HepG2 (cell line): Measurements from ENCODE around the gene C22orf31. TPM values are rescaled to one million over a fixed set of nuclear protein-coding genes. Genes with fewer than 3 reads are reported as not detected.

ENCODE experiments used
- CBFB ChIP-seq: sonication (generic); formaldehyde crosslinking; IDR thresholded peaks from 2 replicates; pipeline ENCODE4 v1.4.0; 2020; ENCODE audit warnings: missing genetic modification reagents
- CENPT ChIP-seq: sonication (generic); formaldehyde crosslinking; IDR thresholded peaks from 2 replicates; pipeline ENCODE4 v1.8.0; 2022; ENCODE audit warnings: low read depth, mild to moderate bottlenecking, moderate library complexity, missing genetic modification reagents
- FOSL2 ChIP-seq: sonication (generic); formaldehyde crosslinking; IDR thresholded peaks from 2 replicates; pipeline ENCODE4 v1.4.0; 2020; ENCODE audit warnings: missing genetic modification reagents
- GATAD1 ChIP-seq: IDR thresholded peaks from 2 replicates; pipeline ENCODE4 v1.6.1; 2016; ENCODE audit warnings: missing genetic modification reagents, missing compliant biosample characterization
- HDAC1 ChIP-seq: sonication (generic); formaldehyde crosslinking; IDR thresholded peaks from 2 replicates; pipeline ENCODE4 v1.5.1; 2020; ENCODE audit warnings: mild to moderate bottlenecking, missing genetic modification reagents
- KLF9 ChIP-seq: IDR thresholded peaks from 2 replicates; pipeline ENCODE4 v1.6.1; 2016; ENCODE audit warnings: low read depth
- MIXL1 ChIP-seq: IDR thresholded peaks from 2 replicates; pipeline ENCODE4 v1.6.1; 2016
- MLLT10 ChIP-seq: sonication (generic); formaldehyde crosslinking; IDR thresholded peaks from 2 replicates; pipeline ENCODE4 v1.4.0; 2020; ENCODE audit warnings: missing genetic modification reagents
- NFATC3 ChIP-seq: sonication (generic); formaldehyde crosslinking; IDR thresholded peaks from 2 replicates; pipeline ENCODE4 v1.5.1; 2020; ENCODE audit warnings: mild to moderate bottlenecking, missing genetic modification reagents
- NFE2 ChIP-seq: sonication (generic); formaldehyde crosslinking; IDR thresholded peaks from 2 replicates; pipeline ENCODE4 v1.4.0; 2020; ENCODE audit warnings: missing genetic modification reagents
- NFKBIZ ChIP-seq: IDR thresholded peaks from 2 replicates; pipeline ENCODE4 v1.6.1; 2018; ENCODE audit warnings: missing genetic modification reagents, missing compliant biosample characterization
- NFYC ChIP-seq: IDR thresholded peaks from 2 replicates; pipeline ENCODE4 v1.6.1; 2016; ENCODE audit warnings: missing genetic modification reagents, missing compliant biosample characterization
- PITX1 ChIP-seq: sonication (generic); formaldehyde crosslinking; IDR thresholded peaks from 2 replicates; pipeline ENCODE4 v1.5.1; 2020; ENCODE audit warnings: mild to moderate bottlenecking, missing genetic modification reagents
- SP1 ChIP-seq, 2 experiments: fragments of 450-650 bp in 1 of 2; sonication (generic) in 1 of 2; formaldehyde crosslinking in 1 of 2; IDR thresholded peaks; 2 replicates each; pipeline versions ENCODE4 v1.4.0 to v1.6.1; 2016 to 2020; ENCODE audit warnings: missing genetic modification reagents in 1 of 2
- TSC22D2 ChIP-seq: sonication (generic); formaldehyde crosslinking; IDR thresholded peaks from 2 replicates; pipeline ENCODE4 v1.5.1; 2020; ENCODE audit warnings: missing genetic modification reagents, mild to moderate bottlenecking, borderline replicate concordance
- YY1 ChIP-seq: IDR thresholded peaks from 2 replicates; pipeline ENCODE4 v1.6.1; 2011; ENCODE audit warnings: low read length, low read depth, moderate library complexity, mild to moderate bottlenecking; ENCODE audit not compliant: insufficient read depth, insufficient replicate concordance
- ZBTB43 ChIP-seq: sonication (generic); formaldehyde crosslinking; conservative IDR thresholded peaks from 2 replicates; pipeline ENCODE4 v1.4.0; 2020; ENCODE audit warnings: missing genetic modification reagents
- ZGPAT ChIP-seq: IDR thresholded peaks from 2 replicates; pipeline ENCODE4 v1.6.1; 2016; ENCODE audit warnings: mild to moderate bottlenecking
- ZNF30 ChIP-seq: sonication (generic); formaldehyde crosslinking; IDR thresholded peaks from 2 replicates; pipeline ENCODE4 v1.5.0; 2020; ENCODE audit warnings: mild to moderate bottlenecking, missing genetic modification reagents
- ZNF563 ChIP-seq: sonication (generic); formaldehyde crosslinking; IDR thresholded peaks from 2 replicates; pipeline ENCODE4 v1.8.0; 2022; ENCODE audit warnings: mild to moderate bottlenecking, moderate library complexity, missing genetic modification reagents
- ZNF574 ChIP-seq: sonication (generic); formaldehyde crosslinking; IDR thresholded peaks from 2 replicates; pipeline ENCODE4 v1.4.0; 2020; ENCODE audit warnings: missing genetic modification reagents
- ZNF768 ChIP-seq: sonication (generic); formaldehyde crosslinking; IDR thresholded peaks from 2 replicates; pipeline ENCODE4 v1.4.0; 2020; ENCODE audit warnings: missing genetic modification reagents
- ZSCAN25 ChIP-seq: sonication (generic); formaldehyde crosslinking; IDR thresholded peaks from 2 replicates; pipeline ENCODE4 v1.8.0; 2022; ENCODE audit warnings: mild to moderate bottlenecking, missing genetic modification reagents
- polyA plus RNA-seq, 8 experiments: library from polyadenylated mRNA; depleted of rRNA in 3 of 8; stranded (reverse) in 7 of 8; unstranded in 1 of 8; fragments of >200 nt; fragmentation: Illumina TruSeq in 4 of 8; extraction: Trizol in 4 of 8; gene quantifications; 2 replicates each; pipeline versions ENCODE4 v1.2.1 to v1.2.3, GENCODE V29; 2011 to 2016; ENCODE audit warnings: low read depth in 4 of 8, missing spikeins in 1 of 8, mixed read lengths in 1 of 8; ENCODE audit not compliant: insufficient read depth in 1 of 8
- total RNA-seq, 5 experiments: library from RNA; depleted of rRNA; stranded (reverse); fragments of >200 nt; fragmentation: Illumina TruSeq; extraction: Trizol; gene quantifications; 2 replicates each; pipeline ENCODE4 v1.2.3, GENCODE V29; 2016; ENCODE audit warnings: low read depth in 1 of 5
- TF ChIP-seq, protein P1 (sequence below): sonication (generic); formaldehyde crosslinking; IDR thresholded peaks from 2 replicates; pipeline ENCODE4 v1.5.1; 2020; ENCODE audit warnings: mild to moderate bottlenecking, missing genetic modification reagents

The C22orf31 gene
- total and polyA plus RNA-seq, 2 of the 13 experiments (the other 11 are each of a cell fraction or from before 2014, with no cell fraction given): not detected

DNA sequence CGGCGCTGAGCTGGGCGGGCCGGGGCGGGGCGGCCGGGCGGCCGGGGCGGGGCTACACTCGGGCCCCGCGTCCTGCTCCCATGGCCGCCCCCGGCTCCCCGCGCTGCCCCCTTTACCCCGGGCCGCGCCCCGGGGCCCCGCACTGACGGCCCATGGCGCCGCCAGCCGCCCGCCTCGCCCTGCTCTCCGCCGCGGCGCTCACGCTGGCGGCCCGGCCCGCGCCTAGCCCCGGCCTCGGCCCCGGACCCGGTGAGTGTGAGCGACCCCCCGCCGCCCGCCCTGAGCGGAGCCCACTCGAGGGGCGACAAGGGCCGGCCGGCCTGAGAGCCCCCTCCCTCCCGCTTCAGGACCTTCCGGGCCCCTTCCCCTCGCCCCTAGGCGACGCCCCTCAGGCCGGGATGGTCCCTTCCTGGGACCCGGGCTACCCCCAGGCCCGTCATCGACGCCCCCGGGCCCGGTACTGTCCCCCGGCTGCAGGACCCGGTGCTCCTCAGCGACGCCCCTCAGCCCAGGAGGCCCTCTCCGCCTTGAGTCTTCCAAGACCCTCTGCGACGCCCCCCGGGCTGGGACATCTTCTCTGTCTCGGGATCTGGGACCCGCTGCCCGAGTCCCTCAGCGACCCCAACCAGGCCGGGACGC, 11.5 kb upstream of the C22orf31 start, which contains the start of gene KREMEN1 (continued):
- TF ChIP-seq ZNF574 (CRISPR knock-in tag) (no peak), NFATC3 (no peak), KLF9 (CRISPR knock-in tag) (no peak), ZBTB43 (no peak), NFE2 (CRISPR knock-in tag) (no peak), PITX1 (CRISPR knock-in tag) (no peak), TSC22D2 (CRISPR knock-in tag) (no peak), CBFB (CRISPR knock-in tag) (no peak), NFKBIZ (CRISPR knock-in tag) (no peak), CENPT (CRISPR knock-in tag) (no peak), ZNF768 (no peak), NFYC (CRISPR knock-in tag) (no peak), MLLT10 (CRISPR knock-in tag) (no peak), MIXL1 (CRISPR knock-in tag) (no peak), ZNF563 (CRISPR knock-in tag) (no peak), ZGPAT (CRISPR knock-in tag) (peak; percentile 30; the same call in 1 of the 2 replicates), SP1 (IDR thresholded peaks at IDR 0.05) (no peak), SP1 (CRISPR knock-in tag; IDR thresholded peaks at IDR 0.05) (no peak), HDAC1 (no peak), ZSCAN25 (CRISPR knock-in tag) (peak; percentile 50; the same call in 1 of the 2 replicates), GATAD1 (CRISPR knock-in tag) (no peak), YY1 (peak; percentile 48), FOSL2 (CRISPR knock-in tag) (no peak), ZNF30 (CRISPR knock-in tag) (no peak)
- TF ChIP-seq, protein P1, sequence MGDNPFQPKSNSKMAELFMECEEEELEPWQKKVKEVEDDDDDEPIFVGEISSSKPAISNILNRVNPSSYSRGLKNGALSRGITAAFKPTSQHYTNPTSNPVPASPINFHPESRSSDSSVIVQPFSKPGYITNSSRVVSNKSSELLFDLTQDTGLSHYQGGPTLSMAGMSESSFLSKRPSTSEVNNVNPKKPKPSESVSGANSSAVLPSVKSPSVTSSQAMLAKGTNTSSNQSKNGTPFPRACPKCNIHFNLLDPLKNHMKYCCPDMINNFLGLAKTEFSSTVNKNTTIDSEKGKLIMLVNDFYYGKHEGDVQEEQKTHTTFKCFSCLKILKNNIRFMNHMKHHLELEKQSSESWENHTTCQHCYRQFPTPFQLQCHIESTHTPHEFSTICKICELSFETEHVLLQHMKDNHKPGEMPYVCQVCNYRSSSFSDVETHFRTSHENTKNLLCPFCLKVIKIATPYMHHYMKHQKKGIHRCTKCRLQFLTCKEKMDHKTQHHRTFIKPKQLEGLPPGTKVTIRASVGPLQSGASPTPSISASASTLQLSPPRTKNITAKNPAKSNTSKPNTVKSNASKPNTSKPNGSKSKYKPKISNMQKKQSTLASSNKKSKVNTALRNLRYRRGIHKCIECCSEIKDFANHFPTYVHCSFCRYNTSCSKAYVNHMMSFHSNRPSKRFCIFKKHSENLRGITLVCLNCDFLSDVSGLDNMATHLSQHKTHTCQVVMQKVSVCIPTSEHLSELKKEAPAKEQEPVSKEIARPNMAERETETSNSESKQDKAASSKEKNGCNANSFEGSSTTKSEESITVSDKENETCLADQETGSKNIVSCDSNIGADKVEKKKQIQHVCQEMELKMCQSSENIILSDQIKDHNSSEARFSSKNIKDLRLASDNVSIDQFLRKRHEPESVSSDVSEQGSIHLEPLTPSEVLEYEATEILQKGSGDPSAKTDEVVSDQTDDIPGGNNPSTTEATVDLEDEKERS (CRISPR knock-in tag): no peak
